EL (cell line): ENCODE measurements around the gene HCN2.

ENCODE experiments used
- DNase-seq: peaks from one replicate; pipeline ENCODE4 v3.0.0-alpha.2; 2016

The HCN2 gene

GRCh38 chr19:642767-643727 lies 53.4 kb downstream of the HCN2 start:
- no peak for DNase-seq

GRCh38 chr19:643736-644135 lies 54.1 kb downstream of the HCN2 start:
- DNase-seq = no peak

- no peak for DNase-seq
Observed at GRCh38 chr19:644363-644762, 54.7 kb downstream of the HCN2 start.

GRCh38 chr19:644789-645188 lies 55.1 kb downstream of the HCN2 start:
- no peak for DNase-seq

- DNase-seq = no peak
Observed at GRCh38 chr19:645912-646778, 56.5 kb downstream of the HCN2 start.

GRCh38 chr19:646779-647565 lies 57.3 kb downstream of the HCN2 start:
- no peak for DNase-seq

GRCh38 chr19:647566-648284 lies 58.0 kb downstream of the HCN2 start:
- no peak for DNase-seq

GRCh38 chr19:648305-648704 lies 58.6 kb downstream of the HCN2 start:
- no peak for DNase-seq

- no peak for DNase-seq
Observed at GRCh38 chr19:648904-649801, 59.5 kb downstream of the HCN2 start.

GRCh38 chr19:650121-650520 lies 60.4 kb downstream of the HCN2 start:
- no peak for DNase-seq

GRCh38 chr19:651114-651818 lies 61.6 kb downstream of the HCN2 start:
- DNase-seq = no peak

- no peak for DNase-seq
Observed at GRCh38 chr19:651991-652390, 62.3 kb downstream of the HCN2 start.

- DNase-seq = no peak
Observed at GRCh38 chr19:652467-653389, 63.0 kb downstream of the HCN2 start.

- no peak for DNase-seq
Observed at GRCh38 chr19:653425-653824, 63.7 kb downstream of the HCN2 start.

- no peak for DNase-seq
Observed at GRCh38 chr19:655691-656090, 66.0 kb downstream of the HCN2 start.

GRCh38 chr19:656751-657559 lies 67.3 kb downstream of the HCN2 start:
- no peak for DNase-seq

- no peak for DNase-seq
Observed at GRCh38 chr19:657611-658010, 67.9 kb downstream of the HCN2 start.

- DNase-seq = no peak
Observed at GRCh38 chr19:658059-658839, 68.6 kb downstream of the HCN2 start.
